GM21786 (cell line): ENCODE data around the gene STK10.

Experiments used
- ATAC-seq: cut with Tn5 transposase; IDR thresholded peaks from one replicate; pipeline ENCODE4 v1.9.1; 2021; ENCODE audit not compliant: unreplicated experiment

STK10 gene

GRCh38 chr5:172091956-172092732, 95.9 kb downstream of the STK10 start:
- ATAC-seq, result no peak

- no peak for ATAC-seq
These were observed 97.0 kb downstream of the STK10 start for GRCh38 chr5:172090976-172091547.

GRCh38 chr5:172089298-172090117, 98.5 kb downstream of the STK10 start:
- no peak for ATAC-seq

GRCh38 chr5:172088801-172089200, 99.2 kb downstream of the STK10 start:
- ATAC-seq, result no peak

- ATAC-seq, result no peak
These were observed 101.6 kb downstream of the STK10 start for GRCh38 chr5:172086194-172086975.

GRCh38 chr5:172085738-172086137, 102.3 kb downstream of the STK10 start:
- no peak for ATAC-seq

GRCh38 chr5:172082180-172082579, 105.8 kb downstream of the STK10 start:
- no peak for ATAC-seq

- no peak for ATAC-seq
These were observed 108.1 kb downstream of the STK10 start for GRCh38 chr5:172079876-172080275.

- ATAC-seq, result no peak
These were observed 109.2 kb downstream of the STK10 start for GRCh38 chr5:172078726-172079345.

- ATAC-seq, result no peak
These were observed 110.2 kb downstream of the STK10 start for GRCh38 chr5:172077664-172078425.

GRCh38 chr5:172076761-172077244, 111.2 kb downstream of the STK10 start:
- no peak for ATAC-seq

GRCh38 chr5:172075656-172076055, 112.4 kb downstream of the STK10 start:
- no peak for ATAC-seq

GRCh38 chr5:172074896-172075295, 113.1 kb downstream of the STK10 start:
- no peak for ATAC-seq

- ATAC-seq, result no peak
These were observed 116.6 kb downstream of the STK10 start for GRCh38 chr5:172071309-172071875.

- ATAC-seq, result no peak
These were observed 122.5 kb downstream of the STK10 start for GRCh38 chr5:172065431-172066065.

- ATAC-seq, result no peak
These were observed 123.3 kb downstream of the STK10 start for GRCh38 chr5:172064766-172065165.

- no peak for ATAC-seq
These were observed 123.7 kb downstream of the STK10 start for GRCh38 chr5:172064358-172064757.

GRCh38 chr5:172063463-172064235, 124.4 kb downstream of the STK10 start:
- no peak for ATAC-seq
